T-helper 2 cell treated with Interferon-gamma antibody and Interleukin-4, amounts not matched to agents 100 ng/mL and 5 ng/mL, for 36 hours (primary cell): ENCODE measurements around the gene P2RX1. TPM values are rescaled to one million over a fixed set of nuclear protein-coding genes. Genes with fewer than 3 reads are reported as not detected.

Experiments
- intact Hi-C: fragments of 100-400 bp; cut with micrococcal nuclease; formaldehyde crosslinking; loops from one replicate; pipeline ENCODE4 v1.15.1; 2023
- total RNA-seq: library from RNA; stranded (reverse); gene quantifications from 2 replicates; pipeline ENCODE4 v1.2.3, GENCODE V29; 2022

The P2RX1 gene
- total RNA-seq, 1 donor from 2014 or later: 2.0 TPM

- intact Hi-C loops: loop anchor here (2.0 kb wide), 1 partner anchor 45 kb away; no protein-coding TSS in a partner anchor
Measured at GRCh38 chr17:3907483-3908216, 8.6 kb downstream of the P2RX1 start.

- intact Hi-C loops: loop anchor here (2.0 kb wide), 1 partner anchor 44 kb away; no protein-coding TSS in a partner anchor
Measured at GRCh38 chr17:3906881-3907280, 9.4 kb downstream of the P2RX1 start.

GRCh38 chr17:3905017-3905520 lies 11.2 kb downstream of the P2RX1 start:
- intact Hi-C loops: no loop called here

- intact Hi-C loops: no loop called here
Measured at GRCh38 chr17:3904501-3904900, 11.8 kb downstream of the P2RX1 start.

- intact Hi-C loops: no loop called here
Measured at GRCh38 chr17:3903881-3904290, 12.4 kb downstream of the P2RX1 start.

GRCh38 chr17:3903051-3903825 lies 13.0 kb downstream of the P2RX1 start:
- intact Hi-C loops: no loop called here

GRCh38 chr17:3900646-3901045 lies 15.6 kb downstream of the P2RX1 start:
- intact Hi-C loops: no loop called here

- intact Hi-C loops: no loop called here
Measured at GRCh38 chr17:3897731-3898130, 18.5 kb downstream of the P2RX1 start.

GRCh38 chr17:3896968-3897235 lies 19.4 kb downstream of the P2RX1 start:
- intact Hi-C loops: no loop called here

GRCh38 chr17:3896108-3896967 lies 19.9 kb downstream of the P2RX1 start:
- intact Hi-C loops: no loop called here

- intact Hi-C loops: no loop called here
Measured at GRCh38 chr17:3895354-3895753, 20.9 kb downstream of the P2RX1 start.

GRCh38 chr17:3894911-3895343 lies 21.3 kb downstream of the P2RX1 start:
- intact Hi-C loops: loop anchor here (5.0 kb wide), 1 partner anchor 228 kb away; the partner anchor contains the start of genes EMC6 and TAX1BP3

GRCh38 chr17:3894188-3894587 lies 22.1 kb downstream of the P2RX1 start:
- intact Hi-C loops: loop anchor here (5.0 kb wide), 1 partner anchor 227 kb away; the partner anchor contains the start of genes EMC6 and TAX1BP3

GRCh38 chr17:3893720-3894116 lies 22.5 kb downstream of the P2RX1 start:
- intact Hi-C loops: loop anchor here (1.0 to 5.0 kb wide), 3 partner anchors 47 to 249 kb away; partner anchors contain the start of genes CYB5D2, EMC6, NCBP3 and TAX1BP3

GRCh38 chr17:3893003-3893719 lies 23.1 kb downstream of the P2RX1 start, which contains the start of gene CAMKK1:
Gene CAMKK1, minus strand, starts transcription at chr17:3893053. Its CDS starts 7,366 bp downstream, at chr17:3885687.
- intact Hi-C loops: loop anchor here (1.0 to 5.0 kb wide), 3 partner anchors 47 to 250 kb away; partner anchors contain the start of genes CYB5D2, EMC6, NCBP3 and TAX1BP3

GRCh38 chr17:3892095-3892998 lies 23.9 kb downstream of the P2RX1 start:
- intact Hi-C loops: loop anchor here (2.0 to 5.0 kb wide), 2 partner anchors 225 to 250 kb away; partner anchors contain the start of genes CYB5D2, EMC6, TAX1BP3 and ZZEF1

GRCh38 chr17:3891626-3892094 lies 24.6 kb downstream of the P2RX1 start:
- intact Hi-C loops: loop anchor here (2.0 to 5.0 kb wide), 2 partner anchors 224 to 251 kb away; partner anchors contain the start of genes CYB5D2, EMC6, TAX1BP3 and ZZEF1

GRCh38 chr17:3890878-3891219 lies 25.4 kb downstream of the P2RX1 start:
- intact Hi-C loops: loop anchor here (5.0 kb wide), 1 partner anchor 224 kb away; the partner anchor contains the start of genes EMC6 and TAX1BP3
